HT1080 (cell line): ENCODE measurements around the gene SLC6A11. TPM values are rescaled to one million over a fixed set of nuclear protein-coding genes. Genes with fewer than 3 reads are reported as not detected.

Experiments used
- DNase-seq: peaks from one replicate; pipeline ENCODE4 v3.0.0-alpha.2; 2015; ENCODE audit warnings: low read depth
- total RNA-seq: library from RNA; depleted of rRNA; stranded (reverse); fragments of >200 nt; shearing (Covaris generic); gene quantifications from 2 replicates; pipeline ENCODE4 v1.2.3, GENCODE V29; 2014

Gene SLC6A11
- total RNA-seq, 1 experiment from 2014 or later, result not detected

DNA sequence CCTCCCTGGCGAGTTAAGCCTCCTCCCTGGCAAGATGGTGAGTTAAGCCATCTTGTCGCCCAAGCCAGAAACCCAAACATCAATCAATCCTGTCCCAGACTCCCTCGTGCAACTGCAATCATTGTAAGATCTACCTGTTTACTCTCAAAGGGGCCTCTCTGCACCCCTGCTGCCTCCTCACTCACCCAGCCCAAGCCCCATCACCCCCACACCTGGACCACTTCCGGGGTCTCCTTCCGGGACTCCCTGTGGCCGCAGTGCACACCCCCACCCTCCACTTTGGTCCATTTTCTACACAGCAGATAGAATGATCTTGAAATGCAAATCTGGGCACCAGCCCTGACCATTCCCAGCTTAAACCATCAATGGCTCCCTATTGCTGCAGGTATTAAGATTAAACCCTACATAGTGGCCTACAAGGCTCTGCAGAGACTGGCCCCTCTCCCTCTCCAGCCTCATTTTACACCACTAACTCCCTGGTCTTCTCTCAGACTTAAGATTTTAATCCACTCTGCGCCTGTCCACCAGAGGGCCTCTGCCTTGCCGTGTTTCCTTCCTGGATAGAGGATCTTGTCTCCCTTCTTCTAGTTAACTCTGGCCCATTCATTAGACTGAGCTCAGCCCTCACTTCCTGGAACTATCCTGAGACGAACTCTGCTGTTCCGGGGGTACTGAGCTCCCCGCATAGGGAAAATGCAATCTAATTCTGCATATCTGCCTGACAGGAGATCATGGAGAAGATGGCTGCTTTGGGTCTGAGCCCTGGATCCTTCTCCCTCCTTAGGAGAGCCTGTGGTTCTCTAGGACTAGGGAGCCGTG is 134.7 kb downstream of the SLC6A11 start:
- DNase-seq, result peak; percentile 46

GRCh38 chr3:10951295-10951926 is 135.4 kb downstream of the SLC6A11 start:
- no peak for DNase-seq

DNA sequence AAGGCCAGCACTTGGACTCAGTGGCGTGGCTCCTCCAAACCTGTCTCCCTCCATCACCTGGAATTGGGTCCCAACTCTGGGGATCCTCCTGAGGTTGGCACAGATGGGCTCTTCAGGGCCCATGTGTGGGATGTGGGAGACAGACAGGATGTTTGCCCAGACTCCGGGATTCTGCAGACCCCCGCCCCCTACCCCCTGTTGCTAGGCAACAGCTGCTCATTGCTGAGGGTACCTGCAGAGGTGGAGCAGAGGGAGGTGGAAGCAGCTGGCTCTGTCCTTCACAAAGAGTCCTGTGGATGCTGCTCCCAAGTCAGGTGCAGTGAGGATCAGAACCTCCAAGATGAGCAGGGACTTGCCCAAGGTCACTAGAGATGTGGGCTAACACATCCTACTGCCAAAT is 136.5 kb downstream of the SLC6A11 start:
- no peak for DNase-seq

- no peak for DNase-seq
Observed at GRCh38 chr3:10954740-10955139, 138.7 kb downstream of the SLC6A11 start.

- DNase-seq, result no peak
Observed at GRCh38 chr3:10955711-10956453, 139.9 kb downstream of the SLC6A11 start.

GRCh38 chr3:10956531-10956930 is 140.5 kb downstream of the SLC6A11 start:
- DNase-seq, result no peak

DNA sequence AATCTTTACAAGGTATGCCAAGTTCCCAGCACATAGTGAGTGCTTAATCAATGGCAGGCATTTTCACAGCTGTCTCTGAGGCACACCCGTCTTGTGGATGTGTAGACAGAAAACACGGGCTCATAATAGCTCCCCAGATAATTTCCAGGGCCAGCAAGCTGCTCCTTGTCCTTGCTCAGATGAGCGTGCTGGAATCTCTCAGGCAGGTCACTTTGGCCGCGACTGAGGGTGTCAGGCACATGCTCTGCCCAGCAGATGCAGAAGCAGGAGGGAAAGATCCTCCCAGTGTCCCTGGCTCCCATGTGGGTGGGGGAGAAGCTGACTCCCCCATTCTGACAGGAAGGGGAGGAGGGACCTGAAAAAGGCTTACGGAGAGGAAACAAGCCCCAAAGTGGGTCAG is 141.0 kb downstream of the SLC6A11 start:
- no peak for DNase-seq

DNA sequence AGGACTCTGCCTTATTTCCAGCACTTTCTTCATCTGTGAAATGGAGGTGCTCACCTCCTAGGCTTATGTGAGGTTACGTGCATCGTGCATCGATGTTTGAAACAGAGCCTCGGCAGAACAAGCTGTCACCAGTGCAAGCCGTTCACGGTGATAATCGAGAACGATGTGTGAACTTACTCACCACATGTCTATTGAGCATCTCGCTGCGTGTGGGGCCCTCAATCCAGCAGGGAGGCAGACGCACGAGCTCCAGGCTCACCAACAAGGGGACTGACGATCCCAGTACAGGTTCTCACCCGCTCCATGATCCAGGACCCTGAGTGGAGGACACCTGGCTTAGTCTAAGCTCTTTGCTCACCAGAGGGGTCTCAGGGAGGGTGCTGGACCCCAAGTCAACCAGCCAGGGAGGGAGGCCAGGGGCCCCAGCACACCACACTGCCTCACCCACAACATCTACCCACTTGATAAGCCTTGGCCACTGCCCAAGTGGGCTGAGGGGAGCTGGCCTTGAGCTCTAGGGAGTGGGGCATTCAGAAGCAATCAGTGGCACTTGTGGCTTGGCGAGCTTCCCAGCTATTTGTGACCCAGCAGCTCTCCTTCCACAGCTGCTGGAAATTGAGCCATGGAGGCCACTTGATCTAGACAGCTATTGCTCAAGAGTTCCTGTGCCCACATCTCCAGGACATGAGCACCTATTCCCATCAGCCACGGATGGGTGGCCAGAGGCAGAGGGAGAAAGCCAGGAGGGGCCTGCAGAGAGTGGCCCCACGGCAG is 142.1 kb downstream of the SLC6A11 start:
- no peak for DNase-seq

DNA sequence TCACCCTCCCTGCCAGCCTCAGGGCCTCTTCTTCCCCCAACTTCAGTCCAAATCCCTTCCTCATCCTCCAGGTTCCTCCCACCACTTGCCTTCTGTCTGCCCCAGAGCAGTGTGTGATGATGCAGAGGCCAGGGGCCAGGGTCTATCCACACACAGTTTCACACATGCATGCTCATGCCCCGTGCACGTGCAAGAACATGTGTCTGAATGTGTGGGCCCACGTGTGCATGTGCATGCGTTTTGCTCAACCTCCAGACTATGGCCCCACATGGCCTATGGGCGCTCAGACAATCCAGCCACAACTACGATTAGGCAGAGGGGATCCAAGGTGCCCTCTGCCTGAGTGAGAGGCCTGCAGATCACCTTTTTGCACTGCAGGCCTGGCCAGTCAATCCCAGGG is 144.2 kb downstream of the SLC6A11 start:
- DNase-seq, result no peak

DNA sequence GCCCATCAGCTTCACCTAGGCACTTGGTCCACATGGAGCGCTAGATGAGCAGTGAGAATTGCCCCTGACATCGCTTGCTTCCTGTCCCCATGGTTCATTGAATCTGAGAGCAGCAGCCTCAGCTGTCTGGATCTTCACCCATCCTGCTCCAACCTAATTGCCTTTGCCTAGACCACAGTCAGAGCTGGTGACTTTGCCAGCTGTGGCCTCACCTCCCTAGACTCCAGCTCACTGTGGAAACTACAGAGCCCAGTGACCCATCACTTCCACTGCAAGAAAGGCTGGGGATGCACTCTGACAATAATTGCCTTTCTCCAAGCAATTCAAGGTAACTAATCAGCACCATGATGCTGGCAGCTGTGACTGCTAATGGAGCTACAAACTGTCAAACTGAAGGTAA is 145.9 kb downstream of the SLC6A11 start:
- no peak for DNase-seq

DNA sequence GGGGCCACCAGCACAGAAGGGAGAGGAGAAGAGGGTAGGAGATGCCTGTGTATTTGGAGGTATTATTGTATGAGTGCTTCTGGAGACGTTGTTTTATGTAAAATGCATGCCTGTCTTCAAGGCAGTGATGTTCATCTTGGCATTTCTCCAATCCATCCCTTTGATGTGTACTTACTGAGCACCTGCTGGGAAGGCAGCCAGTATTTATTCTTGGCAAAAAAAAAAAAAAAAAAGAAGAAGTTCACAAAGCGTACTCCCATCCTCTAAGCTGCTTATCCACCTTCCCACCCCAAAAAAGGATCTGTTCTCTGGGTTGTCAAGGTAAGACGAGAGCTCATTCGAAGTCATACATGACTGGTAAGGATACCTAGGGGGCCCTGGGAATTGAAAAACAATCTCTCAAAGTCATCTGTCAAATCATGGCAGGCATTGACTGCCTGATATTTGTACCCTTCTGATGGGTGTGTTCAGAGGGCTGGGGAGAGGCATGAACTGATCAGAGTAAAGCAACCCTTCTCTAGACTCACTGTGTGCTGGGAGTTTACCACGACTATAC is 146.5 kb downstream of the SLC6A11 start:
- DNase-seq, result no peak

DNA sequence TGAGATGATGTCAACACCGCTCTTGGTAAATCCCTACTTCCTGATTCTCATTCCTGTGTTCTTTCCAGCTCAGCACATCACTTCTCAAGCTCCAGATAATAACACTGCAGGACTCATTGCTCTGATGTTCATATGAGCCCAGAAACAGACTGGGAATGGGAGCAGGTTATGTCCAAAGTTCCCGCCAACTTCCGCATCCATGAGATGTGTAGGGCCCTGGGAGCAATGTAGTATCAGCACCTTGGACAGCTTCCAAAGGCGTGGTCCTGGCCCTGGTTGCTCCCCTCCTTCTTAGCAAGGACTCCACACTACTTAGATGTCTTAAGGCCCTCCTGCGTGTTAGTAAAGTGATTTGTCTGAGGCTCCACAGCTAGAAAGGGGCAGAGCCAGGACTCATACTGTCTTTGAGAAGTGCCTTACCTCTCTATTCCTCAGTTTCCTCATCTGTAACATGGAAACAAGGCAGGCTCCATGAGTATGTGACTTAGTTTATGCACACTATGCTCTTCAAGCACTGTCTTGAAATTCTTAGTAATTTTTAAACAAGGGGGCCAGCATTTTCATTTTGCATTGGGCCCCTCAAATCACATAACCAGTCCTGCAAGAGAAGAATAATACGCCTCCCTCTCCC is 148.6 kb downstream of the SLC6A11 start:
- DNase-seq, result peak; percentile 18

GRCh38 chr3:10968401-10968800 is 152.4 kb downstream of the SLC6A11 start:
- DNase-seq, result no peak

DNA sequence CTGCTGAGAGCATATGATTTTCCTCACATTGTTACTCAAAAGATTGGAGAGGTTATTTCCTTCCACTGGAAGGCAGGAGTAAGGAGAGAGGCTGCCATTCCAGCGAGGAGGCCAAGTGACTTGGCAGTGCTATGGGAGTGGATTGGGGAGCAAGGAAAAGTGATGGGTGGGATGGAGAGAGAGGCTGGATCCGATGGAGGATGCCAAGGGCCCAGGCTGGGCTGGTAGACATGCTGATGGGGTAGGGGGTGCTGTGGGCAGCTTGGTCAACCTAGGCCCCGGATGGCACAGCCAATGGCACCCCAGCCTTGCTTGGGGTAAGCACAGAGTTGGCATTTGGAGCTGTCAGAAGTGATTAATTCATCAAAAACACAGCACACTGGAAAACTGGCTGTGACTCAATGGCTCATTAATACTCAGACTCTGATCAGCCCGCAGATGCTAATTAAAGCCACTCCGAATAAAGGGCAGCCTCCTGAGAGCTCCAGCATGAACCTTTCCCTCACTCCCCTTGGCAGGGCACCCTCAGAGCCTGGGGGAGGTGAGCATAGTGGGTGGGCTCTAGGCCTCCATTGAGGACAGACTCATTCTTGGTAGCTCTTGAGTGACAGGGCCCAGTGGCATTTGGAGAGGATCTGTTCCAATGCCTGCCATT is 154.4 kb downstream of the SLC6A11 start:
- DNase-seq, result no peak

GRCh38 chr3:10972072-10972782 is 156.2 kb downstream of the SLC6A11 start:
- no peak for DNase-seq

- DNase-seq, result no peak
Observed at GRCh38 chr3:10973046-10973595, 157.1 kb downstream of the SLC6A11 start.

GRCh38 chr3:10974131-10974530 is 158.1 kb downstream of the SLC6A11 start:
- no peak for DNase-seq

DNA sequence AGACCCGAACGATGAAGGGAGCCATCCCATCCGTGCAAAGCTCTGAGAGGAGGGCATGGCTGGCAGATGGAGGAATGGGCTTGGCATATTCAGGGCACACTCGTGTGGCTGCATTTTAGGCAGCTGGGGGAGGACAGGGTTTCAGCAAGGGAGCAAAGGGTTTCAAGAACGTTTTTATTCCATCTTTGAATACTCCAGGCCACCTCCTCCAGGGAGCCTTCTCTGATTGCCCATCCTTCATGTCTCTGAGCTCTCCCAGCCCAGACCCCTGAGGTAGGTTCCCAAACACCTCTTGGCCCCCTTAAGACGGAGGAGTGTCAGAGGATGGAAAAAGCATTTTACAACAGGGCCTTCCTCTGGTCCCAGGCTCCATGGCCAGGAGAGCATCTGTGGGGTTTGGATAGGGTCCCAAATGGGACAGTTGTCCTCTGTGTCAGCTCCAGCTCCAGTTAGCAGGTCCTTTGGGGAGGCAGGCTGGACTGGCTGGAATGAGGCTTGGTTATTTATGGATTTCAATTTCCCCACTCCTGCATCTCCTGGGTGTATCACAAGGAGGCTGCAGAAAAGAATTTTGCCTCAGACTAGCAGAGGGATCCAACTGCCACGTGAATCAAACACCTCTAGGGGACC is 158.8 kb downstream of the SLC6A11 start:
- DNase-seq, result no peak
